Heart left ventricle (tissue), 16 donors: ENCODE results near the gene FAT1. TPM values are rescaled to one million over a fixed set of nuclear protein-coding genes. Genes with fewer than 3 reads are reported as not detected.
A peak's percentile ranks its signal among the peaks of the same experiment; 100 is the strongest.

Experiments used
- ATAC-seq, 4 donors: fragments of 200-7000 bp; cut with Tn5 transposase; one replicate each; pipeline ENCODE4 v1.9.1; 2020 to 2022; ENCODE audit warnings: moderate library complexity in 4 of 4, mild to moderate bottlenecking in 3 of 4, moderate number of reproducible peaks in 1 of 4
- DNase-seq, 5 donors: peaks; one replicate each; pipeline ENCODE4 v3.0.0-alpha.2; 2020
- H3K27ac ChIP-seq, 12 donors: fragments of 200-600 bp; sonication (generic) in 4 of 12; one replicate each; pipeline versions ENCODE4 v1.5.0 to v1.8.0; 2016 to 2022; ENCODE audit warnings: mild to moderate bottlenecking in 2 of 12
- H3K27me3 ChIP-seq, 9 donors: fragments of 200-600 bp; sonication (generic) in 2 of 9; one replicate each; pipeline versions ENCODE4 v1.5.1 to v1.8.0; 2016 to 2022; ENCODE audit warnings: mild to moderate bottlenecking in 3 of 9
- H3K36me3 ChIP-seq, 9 donors: fragments of 200-600 bp; sonication (generic) in 2 of 9; one replicate each; pipeline versions ENCODE4 v1.5.0 to v1.8.0; 2018 to 2022; ENCODE audit warnings: mild to moderate bottlenecking in 2 of 9
- H3K4me1 ChIP-seq, 12 donors: fragments of 200-600 bp; sonication (generic) in 4 of 12; one replicate each; pipeline versions ENCODE4 v1.5.0 to v1.8.0; 2016 to 2022; ENCODE audit warnings: mild to moderate bottlenecking in 3 of 12
- H3K4me3 ChIP-seq, 12 donors: fragments of 200-600 bp; sonication (generic) in 4 of 12; one replicate each; pipeline versions ENCODE4 v1.5.0 to v1.8.0; 2017 to 2022; ENCODE audit warnings: mild to moderate bottlenecking in 9 of 12, moderate library complexity in 4 of 12
- H3K9me3 ChIP-seq, 12 donors: fragments of 200-600 bp; sonication (generic) in 4 of 12; one replicate each; pipeline versions ENCODE4 v1.5.0 to v1.8.0; 2016 to 2022; ENCODE audit warnings: mild to moderate bottlenecking in 1 of 12
- CTCF ChIP-seq, 12 donors: fragments of 200-600 bp; sonication (generic) in 4 of 12; IDR thresholded peaks; one replicate each; pipeline versions ENCODE4 v1.5.0 to v1.8.0; 2018 to 2022; ENCODE audit warnings: antibody characterized with exemption in 12 of 12, mild to moderate bottlenecking in 5 of 12
- POLR2A ChIP-seq, 2 donors: fragments of 450-650 bp; IDR thresholded peaks; one replicate each; pipeline ENCODE4 v1.6.1; 2017; ENCODE audit warnings: antibody characterized with exemption in 2 of 2, mild to moderate bottlenecking in 2 of 2, moderate library complexity in 2 of 2
- WGBS, 4 donors: extraction: QIAGEN DNeasy Blood & Tissue Kit in 2 of 4; methylation state at CpG; one replicate each; pipeline versions ENCODE4 v1.1.5 to v1.1.7; 2013 to 2018; 5-methylcytosine and 5-hydroxymethylcytosine counted together
- intact Hi-C, 10 donors: fragments of 100-400 bp; cut with DNase I; formaldehyde crosslinking; loops; one replicate each; pipeline versions ENCODE4 v1.11.1 to v1.14.2; 2022
- polyA plus RNA-seq, 2 donors: library from polyadenylated mRNA; stranded (reverse); fragments of 200-250 nt; gene quantifications; one replicate each; pipeline ENCODE4 v1.2.3, GENCODE V29; 2013
- total RNA-seq, 9 donors: library from RNA; depleted of rRNA in 2 of 9; stranded (reverse); fragments of >200 nt in 2 of 9; fragmentation: NEBNext Ultra II Directional in 3 of 9; extraction: Animal tissue kit (Norgen Biotek cat#: 25700) in 3 of 9; gene quantifications; one replicate each; pipeline versions ENCODE4 v1.1.0 to v1.2.4, GENCODE V29; 2016 to 2023
- donor health status: ischemic (EF 13 %, LVEDD 7.1; RV severe dilation, severe dysfunction).
- donor health status: healthy with polysubstance abuse.
- donor health status: DM: no; HTN: yes; CAD: no.
- donor health status: DM: no; HTN: no; CAD: no.
- donor health status: ischemic (EF 25% LVEDD 6.9; RV normal size, moderate dysfunction).
- donor health status: ischemic (EF 25% LVEDD 5.7; RV mildly dilated, moderate dysfunction).
- donor health status: healthy.
- donor health status: DM: yes; HTN: yes; CAD: no.
- donor health status: ischemic (EF 35%, LVEDD 5.7; RV mildly dilated, moderate dysfunction).
- donor health status: nonischemic (EF 11% LVEDD 7.7; RV severe dilation, severe dysfunction).
- donor health status: DM: yes; HTN: yes; CAD: no.
- donor health status: PGD.
- donor health status: ischemic (EF 29% LVEDD 5.4; RV normal size, mild dysfunction).
- donor health status: nonischemic (EF 23%, LVEDD 6.1; RV moderate dilation, normal function).

The FAT1 gene
- total and polyA plus RNA-seq, 11 donors, result 15.2 to 151 (median 65.9) TPM

GRCh38 chr4:186580669-186581068, 143.0 kb downstream of the FAT1 start:
- ATAC-seq (no peak), DNase-seq (no peak)
- TF ChIP-seq POLR2A (IDR thresholded peaks at IDR 0.05) (no peak), CTCF (IDR thresholded peaks at IDR 0.05) (no peak)
- 84 to 96% (median 90%) methylated on average over 1 of the region's 1 CpG for WGBS, 4 donors
- Histone ChIP-seq H3K27ac (no peak overlapping the region), H3K27me3 (no peaks in the 10 kb centered on the region), H3K4me1 (peaks cover 0 to 9% (median 0%) of the 10 kb centered on the region in 12 donors), H3K9me3 (peaks cover 0 to 12% (median 0%) of the 10 kb centered on the region in 12 donors), H3K36me3 (peaks cover 0 to 4% (median 0%) of the 10 kb centered on the region in 9 donors), H3K4me3 (no peak overlapping the region)
- intact Hi-C loops, result loop anchor here in 6 of 10 donors (5.0 to 10.0 kb wide), 5 partner anchors 96 to 516 kb away; partner anchors contain the start of gene TLR3 (in 1 of the 6)

- H3K36me3 ChIP-seq, result no peaks in the 10 kb centered on the region
- no peaks in the 10 kb centered on the region for H3K4me1 ChIP-seq
- H3K9me3 ChIP-seq, result no peaks in the 10 kb centered on the region
- TF ChIP-seq POLR2A (IDR thresholded peaks at IDR 0.05) (no peak), CTCF (IDR thresholded peaks at IDR 0.05) (no peak)
- H3K27ac ChIP-seq, result no peak overlapping the region
- WGBS, 4 donors, result 36 to 46% (median 42%) methylated on average over 23 of the region's 23 CpGs
- intact Hi-C loops, result no loop called here
- peak overlapping the region in 7 of 12 donors; percentile 19 to 41 (median 28) for H3K4me3 ChIP-seq
- H3K27me3 ChIP-seq, result peaks cover 0 to 24% (median 0%) of the 10 kb centered on the region in 9 donors
- DNase-seq, result no peak
- peak in 2 of 4 donors; percentile 26 to 31 for ATAC-seq
Measured at GRCh38 chr4:186570193-186570996, 153.3 kb downstream of the FAT1 start.

- no peaks in the 10 kb centered on the region for H3K4me1 ChIP-seq
- TF ChIP-seq CTCF (IDR thresholded peaks at IDR 0.05) (no peak), POLR2A (IDR thresholded peaks at IDR 0.05) (no peak)
- intact Hi-C loops, result no loop called here
- DNase-seq, result no peak
- H3K9me3 ChIP-seq, result no peaks in the 10 kb centered on the region
- H3K36me3 ChIP-seq, result no peaks in the 10 kb centered on the region
- ATAC-seq, result no peak
- peak overlapping the region in 7 of 12 donors; percentile 19 to 41 (median 28) for H3K4me3 ChIP-seq
- 53 to 59% (median 56%) methylated on average over 10 of the region's 10 CpGs for WGBS, 4 donors
- peaks cover 0 to 26% (median 0%) of the 10 kb centered on the region in 9 donors for H3K27me3 ChIP-seq
- no peak overlapping the region for H3K27ac ChIP-seq
Measured at GRCh38 chr4:186569533-186570192, 154.0 kb downstream of the FAT1 start.

GRCh38 chr4:186566068-186566467, 157.6 kb downstream of the FAT1 start:
- Histone ChIP-seq H3K27ac (no peak overlapping the region), H3K9me3 (no peaks in the 10 kb centered on the region), H3K27me3 (peaks cover 0 to 22% (median 0%) of the 10 kb centered on the region in 9 donors), H3K4me1 (no peaks in the 10 kb centered on the region), H3K4me3 (no peak overlapping the region), H3K36me3 (no peaks in the 10 kb centered on the region)
- intact Hi-C loops, result no loop called here
- ATAC-seq (no peak), DNase-seq (no peak)
- TF ChIP-seq POLR2A (IDR thresholded peaks at IDR 0.05) (no peak), CTCF (IDR thresholded peaks at IDR 0.05) (no peak)
- WGBS, 4 donors, result 82 to 85% (median 85%) methylated on average over 7 of the region's 7 CpGs
